Glutamatergic neuron (in vitro differentiated cells): ENCODE results near the gene ABLIM1. TPM values are rescaled to one million over a fixed set of nuclear protein-coding genes. Genes with fewer than 3 reads are reported as not detected.

Experiments used
- DNase-seq: peaks from one replicate; pipeline ENCODE4 v3.0.0; 2022
- H3K27ac Mint-ChIP-seq: one replicate; pipeline ENCODE4 v1.8.0; 2020; ENCODE audit warnings: mild to moderate bottlenecking, mixed read lengths, inconsistent platforms; ENCODE audit not compliant: unreplicated experiment
- H3K27me3 Mint-ChIP-seq: one replicate; pipeline ENCODE4 v1.8.0; 2020; ENCODE audit warnings: mild to moderate bottlenecking, moderate library complexity, mixed read lengths, inconsistent platforms; ENCODE audit not compliant: unreplicated experiment
- H3K36me3 Mint-ChIP-seq: one replicate; pipeline ENCODE4 v1.8.0; 2020; ENCODE audit warnings: mild to moderate bottlenecking, mixed read lengths, inconsistent platforms; ENCODE audit not compliant: unreplicated experiment
- H3K4me1 Mint-ChIP-seq: one replicate; pipeline ENCODE4 v1.8.0; 2020; ENCODE audit warnings: mild to moderate bottlenecking, low read depth, mixed read lengths, inconsistent platforms; ENCODE audit not compliant: unreplicated experiment
- H3K4me3 Mint-ChIP-seq: one replicate; pipeline ENCODE4 v1.8.0; 2020; ENCODE audit warnings: mild to moderate bottlenecking, mixed read lengths, inconsistent platforms; ENCODE audit not compliant: unreplicated experiment
- H3K9me3 Mint-ChIP-seq: one replicate; pipeline ENCODE4 v1.8.0; 2020; ENCODE audit warnings: mild to moderate bottlenecking, moderate library complexity, mixed read lengths, inconsistent platforms; ENCODE audit not compliant: unreplicated experiment
- CTCF ChIP-seq: fragments of 200-600 bp; sonication (generic); IDR thresholded peaks from one replicate; pipeline ENCODE4 v1.5.0; 2021; ENCODE audit not compliant: partially characterized antibody, unreplicated experiment
- total RNA-seq: library from RNA; stranded (reverse); fragmentation: NEBNext Ultra II Directional; extraction: Animal tissue kit (Norgen Biotek cat#: 25700); gene quantifications from one replicate; pipeline ENCODE4 v1.2.1, GENCODE V29; 2021; ENCODE audit not compliant: unreplicated experiment

The ABLIM1 gene
- total RNA-seq, 1 donor from 2014 or later, result 25.7 TPM

GRCh38 chr10:114499630-114500190, 158.4 kb downstream of the ABLIM1 start:
- Mint-ChIP-seq H3K9me3 (no peaks in the 10 kb centered on the region), H3K4me1 (no peaks in the 10 kb centered on the region), H3K27me3 (no peaks in the 10 kb centered on the region), H3K4me3 (no peak overlapping the region), H3K27ac (no peak overlapping the region), H3K36me3 (no peaks in the 10 kb centered on the region)
- no peak for TF ChIP-seq CTCF
- DNase-seq, result no peak

- H3K27me3 Mint-ChIP-seq, result no peaks in the 10 kb centered on the region
- no peak overlapping the region for H3K27ac Mint-ChIP-seq
- no peaks in the 10 kb centered on the region for H3K9me3 Mint-ChIP-seq
- H3K4me3 Mint-ChIP-seq, result no peak overlapping the region
- TF ChIP-seq CTCF, result no peak
- no peak for DNase-seq
- no peaks in the 10 kb centered on the region for H3K4me1 Mint-ChIP-seq
- no peaks in the 10 kb centered on the region for H3K36me3 Mint-ChIP-seq
Observed at GRCh38 chr10:114499116-114499515, 159.0 kb downstream of the ABLIM1 start.

- no peaks in the 10 kb centered on the region for H3K9me3 Mint-ChIP-seq
- H3K4me1 Mint-ChIP-seq, result no peaks in the 10 kb centered on the region
- DNase-seq, result no peak
- H3K27ac Mint-ChIP-seq, result no peak overlapping the region
- H3K4me3 Mint-ChIP-seq, result no peak overlapping the region
- no peak for TF ChIP-seq CTCF
- H3K27me3 Mint-ChIP-seq, result no peaks in the 10 kb centered on the region
- H3K36me3 Mint-ChIP-seq, result no peaks in the 10 kb centered on the region
Observed at GRCh38 chr10:114498413-114499111, 159.5 kb downstream of the ABLIM1 start.

- DNase-seq, result no peak
- Mint-ChIP-seq H3K27ac (no peak overlapping the region), H3K4me3 (no peak overlapping the region), H3K36me3 (no peaks in the 10 kb centered on the region), H3K27me3 (peaks cover 2% of the 10 kb centered on the region), H3K4me1 (peaks cover 2% of the 10 kb centered on the region), H3K9me3 (no peaks in the 10 kb centered on the region)
- TF ChIP-seq CTCF, result no peak
Observed at GRCh38 chr10:114495303-114495702, 162.8 kb downstream of the ABLIM1 start.

GRCh38 chr10:114492351-114493037, 165.6 kb downstream of the ABLIM1 start:
- peaks cover 2% of the 10 kb centered on the region for H3K27me3 Mint-ChIP-seq
- peaks cover 2% of the 10 kb centered on the region for H3K9me3 Mint-ChIP-seq
- H3K36me3 Mint-ChIP-seq, result no peaks in the 10 kb centered on the region
- no peak for TF ChIP-seq CTCF
- no peak for DNase-seq
- no peak overlapping the region for H3K27ac Mint-ChIP-seq
- peaks cover 2% of the 10 kb centered on the region for H3K4me1 Mint-ChIP-seq
- no peak overlapping the region for H3K4me3 Mint-ChIP-seq
